ENCODE results near the gene DNAJA3. TPM values are rescaled to one million over a fixed set of nuclear protein-coding genes. Genes with fewer than 3 reads are reported as not detected.

Gene DNAJA3
- total RNA-seq, 1 experiment from 2014 or later: 56.2 TPM

DNA sequence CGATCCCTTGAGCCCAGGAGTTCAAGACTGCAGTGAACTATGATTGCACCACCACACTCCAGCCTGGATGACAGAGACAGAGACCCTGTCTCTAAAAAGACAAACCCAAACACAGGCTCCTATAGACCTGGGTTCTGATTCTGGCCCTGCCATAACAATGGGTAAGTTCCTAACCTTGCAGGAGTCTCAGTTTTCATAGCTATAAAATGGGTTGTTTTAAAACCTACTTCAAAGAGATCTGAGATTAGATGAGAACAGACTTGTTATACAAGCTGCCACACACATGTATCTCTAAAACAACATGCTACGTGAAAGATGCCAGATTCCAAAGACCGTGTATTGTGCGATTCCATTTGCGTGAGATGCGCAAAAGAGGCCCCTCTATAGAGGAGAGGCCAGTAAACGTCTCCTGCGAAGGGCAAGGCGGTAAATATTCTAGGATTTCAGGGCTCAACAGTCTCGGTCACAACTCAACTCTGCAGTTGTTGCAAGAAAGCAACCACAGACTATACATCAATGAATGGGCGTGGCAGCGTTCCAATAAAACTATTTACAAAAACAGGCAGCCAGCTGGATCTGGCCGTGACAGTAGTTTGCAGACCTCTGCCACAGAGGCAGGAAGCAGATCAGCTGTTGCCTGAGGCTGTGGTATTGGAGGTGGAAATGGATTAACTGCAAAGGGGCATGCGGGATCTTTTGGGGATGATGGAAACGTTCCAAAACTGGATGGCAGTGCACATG lies 15.2 kb upstream of the DNAJA3 start:
- H4K8ac ChIP-seq (replicated peaks; ENCODE audit: insufficient read length, low read depth, low read length): no peak overlapping the region
- H3K56ac ChIP-seq (ENCODE audit: insufficient read length, low read depth, low read length): no peak overlapping the region
- no peaks in the 10 kb centered on the region for H3K23me2 ChIP-seq (ENCODE audit: insufficient read length, low read depth, low read length, poor library complexity, severe bottlenecking)
- no peak overlapping the region for H3K14ac ChIP-seq (ENCODE audit: insufficient read depth, low read length)
- H2BK20ac ChIP-seq (ENCODE audit: low read depth, low read length, poor library complexity, severe bottlenecking): no peak overlapping the region
- H3K79me1 ChIP-seq (ENCODE audit: insufficient read depth, low read depth, low read length, poor library complexity, severe bottlenecking): no peaks in the 10 kb centered on the region
- H3K23ac ChIP-seq (ENCODE audit: insufficient read length, low read depth, low read length): no peak overlapping the region
- H3K4me1 ChIP-seq (ENCODE audit: insufficient read depth, low read length): no peaks in the 10 kb centered on the region; the same call in 1 of the 2 replicates
- no peak overlapping the region for H3K27ac Mint-ChIP-seq
- H3K18ac ChIP-seq (ENCODE audit: insufficient read length, low read depth, low read length): no peak overlapping the region
- H3K27me3 ChIP-seq (ENCODE audit: insufficient read depth, low read length): no peaks in the 10 kb centered on the region
- H3K9me3 Mint-ChIP-seq: peaks cover 0 to 1% of the 10 kb centered on the region in 2 experiments; a peak in 1 of 5 replicates
- peaks cover 6% of the 10 kb centered on the region in 2 experiments for H3K4me1 Mint-ChIP-seq
- no peak for TF ChIP-seq CTCF (conservative IDR thresholded peaks at IDR 0.05)
- H4K91ac ChIP-seq (ENCODE audit: insufficient read length, low read depth, low read length): no peak overlapping the region
- H2BK5ac ChIP-seq (ENCODE audit: insufficient read length, low read length): no peak overlapping the region
- H3K4ac ChIP-seq (ENCODE audit: low read depth, low read length): no peak overlapping the region
- no peaks in the 10 kb centered on the region for H4K20me1 ChIP-seq (ENCODE audit: control insufficient read depth, insufficient read depth, insufficient read length)
- no peak overlapping the region for H2AK5ac ChIP-seq (ENCODE audit: insufficient read length, low read length)
- peaks cover 0 to 6% (median 4%) of the 10 kb centered on the region in 3 experiments; a peak in 4 of 7 replicates for H3K36me3 Mint-ChIP-seq (ENCODE audit: insufficient read depth in 1 of 3, low read depth in 3 of 3)
- no peak overlapping the region for H4K5ac ChIP-seq (ENCODE audit: insufficient read length, low read depth, low read length)
- H3K27me3 Mint-ChIP-seq (ENCODE audit: low read depth): no peaks in the 10 kb centered on the region; the same call in 1 of the 2 replicates
- no peak overlapping the region for H3K9ac ChIP-seq (ENCODE audit: extremely low read depth, insufficient read length, low read length)
- no CpG with 5 or more reads among the region's 15 CpGs for WGBS (ENCODE audit: extremely low coverage, insufficient read length, low lambda C conversion rate)
- H2BK12ac ChIP-seq (ENCODE audit: insufficient read length, low read depth, low read length): no peak overlapping the region
- no peak overlapping the region for H2BK120ac ChIP-seq (ENCODE audit: low read depth, low read length, poor library complexity, severe bottlenecking)
- H3K27ac ChIP-seq (ENCODE audit: insufficient read length, low read depth, low read length): no peak overlapping the region
- H3K4me3 Mint-ChIP-seq: no peak overlapping the region
- no peak overlapping the region for H3K4me2 ChIP-seq (ENCODE audit: insufficient read depth, insufficient read length, low read length)
- H3K9me3 ChIP-seq (ENCODE audit: control insufficient read depth, low read depth, low read length): no peaks in the 10 kb centered on the region
- H3T11ph ChIP-seq (ENCODE audit: low read length): no peak overlapping the region
- H2AFZ ChIP-seq (ENCODE audit: low read length): no peak overlapping the region
- H2BK15ac ChIP-seq (ENCODE audit: low read depth, low read length): no peak overlapping the region
- no peak for DNase-seq
- H3K79me2 ChIP-seq (ENCODE audit: insufficient read depth, low read length): no peaks in the 10 kb centered on the region

Measured in H9 (cell line).